H1 (cell line): ENCODE measurements around the gene AMT. TPM values are rescaled to one million over a fixed set of nuclear protein-coding genes. Genes with fewer than 3 reads are reported as not detected.

Source experiments
- CTCF ChIA-PET: fragments of 300-600 bp; sonication (Branson Sonifier 250); formaldehyde crosslinking; loops from one replicate; lab custom pipeline; 2021; ENCODE audit not compliant: partially characterized antibody; lab: Charles Lee
- POLR2A ChIA-PET: fragments of 300-600 bp; sonication (Branson Sonifier 250); formaldehyde crosslinking; loops from one replicate; lab custom pipeline; 2021; ENCODE audit warnings: inconsistent platforms; ENCODE audit not compliant: partially characterized antibody; lab: Charles Lee
- DNase-seq, 2 experiments: peaks; one replicate each; pipeline versions ENCODE4 v3.0.0 to v3.0.0-alpha.2; 2010 to 2022; ENCODE audit warnings: low spot score in 2 of 2, low read depth in 1 of 2, mixed read lengths in 1 of 2
- FAIRE-seq: peaks from 2 replicates; lab custom pipeline; 2011; peaks lifted over from hg19 to GRCh38; lab: Jason Lieb, UNC
- H2AFZ ChIP-seq: 2 replicates; pipeline ENCODE4 v1.8.1; 2012; ENCODE audit warnings: low read length, inconsistent platforms
- H2AK5ac ChIP-seq: 2 replicates; pipeline ENCODE4 v1.6.1; 2013; ENCODE audit warnings: low read depth, low read length
- H2BK120ac ChIP-seq: replicated peaks from 2 replicates; pipeline ENCODE3; 2013; ENCODE audit warnings: low read depth, low read length, inconsistent platforms
- H2BK12ac ChIP-seq: 2 replicates; pipeline ENCODE4 v1.6.1; 2013; ENCODE audit warnings: low read depth, low read length
- H2BK15ac ChIP-seq: 2 replicates; pipeline ENCODE4 v1.6.1; 2013; ENCODE audit warnings: low read length
- H2BK20ac ChIP-seq: 2 replicates; pipeline ENCODE4 v1.6.1; 2013; ENCODE audit warnings: low read length
- H2BK5ac ChIP-seq: 2 replicates; pipeline ENCODE4 v1.6.1; 2013; ENCODE audit warnings: low read depth, low read length
- H3K14ac ChIP-seq: 2 replicates; pipeline ENCODE4 v1.6.1; 2013; ENCODE audit warnings: inconsistent platforms; ENCODE audit not compliant: insufficient read length
- H3K18ac ChIP-seq: 2 replicates; pipeline ENCODE4 v1.6.1; 2013; ENCODE audit warnings: low read length; ENCODE audit errors: extremely low read depth
- H3K23ac ChIP-seq: 2 replicates; pipeline ENCODE4 v1.6.1; 2013; ENCODE audit warnings: inconsistent platforms; ENCODE audit not compliant: insufficient read length
- H3K23me2 ChIP-seq: 2 replicates; pipeline ENCODE4 v1.6.1; 2013; ENCODE audit warnings: low read depth, low read length
- H3K27ac ChIP-seq: 2 replicates; pipeline ENCODE4 v1.6.1; 2011; ENCODE audit warnings: low read depth, low read length, inconsistent platforms
- H3K27me3 ChIP-seq, 4 experiments: replicated peaks in 1 of 4; 1 replicate in 1 of 4; 2 replicates in 3 of 4; pipeline versions ENCODE4 v1.6.1 to v1.8.1; 2011 to 2013; ENCODE audit warnings: low read length in 3 of 4, mild to moderate bottlenecking in 3 of 4, inconsistent platforms in 2 of 4, mixed read lengths in 2 of 4, moderate library complexity in 1 of 4; ENCODE audit not compliant: control insufficient read depth in 3 of 4, insufficient read depth in 3 of 4; ENCODE audit errors: extremely low read depth in 1 of 4
- H3K36me3 ChIP-seq, 4 experiments: 2 replicates each; pipeline versions ENCODE4 v1.6.1 to v1.8.1; 2011 to 2013; ENCODE audit warnings: mild to moderate bottlenecking in 4 of 4, low read length in 3 of 4, moderate library complexity in 2 of 4, control low read depth in 1 of 4, inconsistent platforms in 1 of 4; ENCODE audit not compliant: insufficient read depth in 4 of 4, control insufficient read depth in 2 of 4
- H3K4ac ChIP-seq: replicated peaks from 2 replicates; pipeline ENCODE3; 2013; ENCODE audit warnings: low read length, low read depth, mixed read lengths, inconsistent platforms; ENCODE audit not compliant: insufficient read length
- H3K4me1 ChIP-seq, 4 experiments: replicated peaks in 1 of 4; 1 replicate in 1 of 4; 2 replicates in 3 of 4; pipeline versions ENCODE4 v1.6.1 to v1.8.1; 2011 to 2013; ENCODE audit warnings: low read length in 3 of 4, inconsistent platforms in 2 of 4, mixed read lengths in 1 of 4; ENCODE audit not compliant: insufficient read depth in 4 of 4, control insufficient read depth in 3 of 4
- H3K4me2 ChIP-seq, 2 experiments: 2 replicates each; pipeline versions ENCODE4 v1.6.1 to v1.8.1; 2011 to 2013; ENCODE audit warnings: low read depth in 2 of 2, low read length in 2 of 2, control low read depth in 1 of 2, inconsistent platforms in 1 of 2, mild to moderate bottlenecking in 1 of 2; ENCODE audit not compliant: insufficient read depth in 1 of 2
- H3K4me3 ChIP-seq, 4 experiments: fragments of 200-600, 300-600 bp in 1 of 4; sonication (generic), shearing (Covaris generic), sonication (Bioruptor Twin) in 1 of 4; 2 replicates each; pipeline versions ENCODE4 v1.5.1 to v1.8.1; 2011 to 2016; ENCODE audit warnings: low read length in 4 of 4, low read depth in 3 of 4, control low read depth in 2 of 4, inconsistent platforms in 2 of 4, mild to moderate bottlenecking in 2 of 4, mixed read lengths in 1 of 4, moderate library complexity in 1 of 4; ENCODE audit not compliant: insufficient read depth in 2 of 4; ENCODE audit errors: extremely low read depth in 1 of 4
- H3K56ac ChIP-seq: replicated peaks from 2 replicates; pipeline ENCODE3; 2013; ENCODE audit warnings: low read depth, mild to moderate bottlenecking, mixed read lengths, low read length, inconsistent platforms; ENCODE audit not compliant: insufficient read length
- H3K79me1 ChIP-seq: 2 replicates; pipeline ENCODE4 v1.6.1; 2013; ENCODE audit warnings: low read depth, low read length, control low read depth
- H3K79me2 ChIP-seq, 2 experiments: 2 replicates each; pipeline versions ENCODE4 v1.6.1 to v1.8.1; 2012 to 2013; ENCODE audit warnings: low read length in 2 of 2, mild to moderate bottlenecking in 2 of 2, inconsistent platforms in 1 of 2; ENCODE audit not compliant: insufficient read depth in 2 of 2, control insufficient read depth in 1 of 2
- H3K9ac ChIP-seq, 4 experiments: replicated peaks in 1 of 4; 1 replicate in 1 of 4; 2 replicates in 3 of 4; pipeline versions ENCODE4 v1.6.1 to v1.8.1; 2011 to 2013; ENCODE audit warnings: low read depth in 3 of 4, low read length in 3 of 4, control low read depth in 2 of 4, mild to moderate bottlenecking in 2 of 4, moderate library complexity in 2 of 4, inconsistent platforms in 1 of 4; ENCODE audit errors: extremely low read depth in 1 of 4
- H3K9me3 ChIP-seq, 2 experiments: 2 replicates each; pipeline versions ENCODE4 v1.6.1 to v1.8.1; 2012 to 2013; ENCODE audit warnings: mild to moderate bottlenecking in 2 of 2, moderate library complexity in 2 of 2, control low read depth in 1 of 2, inconsistent platforms in 1 of 2, low read depth in 1 of 2, low read length in 1 of 2, mixed read lengths in 1 of 2; ENCODE audit not compliant: insufficient read depth in 2 of 2
- H4K20me1 ChIP-seq, 2 experiments: replicated peaks in 1 of 2; 2 replicates each; pipeline versions ENCODE3 to v1.8.1; 2011 to 2013; ENCODE audit warnings: inconsistent platforms in 2 of 2, low read length in 2 of 2, mild to moderate bottlenecking in 1 of 2; ENCODE audit not compliant: insufficient read depth in 2 of 2, control insufficient read depth in 1 of 2
- H4K5ac ChIP-seq: 2 replicates; pipeline ENCODE4 v1.6.1; 2013; ENCODE audit warnings: low read length, low read depth, mixed read lengths, inconsistent platforms; ENCODE audit not compliant: insufficient read length
- H4K8ac ChIP-seq: 2 replicates; pipeline ENCODE4 v1.8.0; 2013; ENCODE audit warnings: mild to moderate bottlenecking, moderate library complexity, low read length, inconsistent platforms; ENCODE audit not compliant: insufficient read depth; ENCODE audit errors: extremely low read depth
- H4K91ac ChIP-seq: replicated peaks from 2 replicates; pipeline ENCODE3; 2013; ENCODE audit warnings: low read length, mixed read lengths, inconsistent platforms; ENCODE audit not compliant: insufficient read length
- SRF ChIP-seq: IDR thresholded peaks from 2 replicates; pipeline ENCODE4 v1.6.1; 2011; ENCODE audit warnings: mild to moderate bottlenecking, low read depth, low read length, moderate library complexity
- WGBS, 2 experiments: shearing (Covaris generic) in 1 of 2; methylation state at CpG; one replicate each; pipeline versions ENCODE4 v1.1.6 to v1.1.7; 2013 to 2015; ENCODE audit warnings: low lambda C conversion rate in 2 of 2, mixed read lengths in 2 of 2, inconsistent platforms in 1 of 2, low coverage in 1 of 2, missing lambda C conversion rate in 1 of 2; ENCODE audit not compliant: insufficient replicate concordance in 2 of 2, insufficient coverage in 1 of 2, insufficient read length in 1 of 2; ENCODE audit errors: extremely low coverage in 1 of 2, missing lambda C conversion rate in 1 of 2; 5-methylcytosine and 5-hydroxymethylcytosine counted together
- polyA plus RNA-seq, 7 experiments: library from polyadenylated mRNA; depleted of rRNA in 3 of 7; stranded (reverse) in 5 of 7; unstranded in 2 of 7; fragments of >200 nt in 5 of 7; fragments of 200-250 nt in 2 of 7; gene quantifications; 1 replicate in 5 of 7; 2 replicates in 1 of 7; 4 replicates in 1 of 7; pipeline versions ENCODE4 v1.2.1 to v1.2.3, GENCODE V29; 2011 to 2013; ENCODE audit warnings: missing spikeins in 2 of 7, mixed read lengths in 2 of 7
- total RNA-seq: library from RNA; stranded (reverse); fragmentation: NEBNext Ultra II Directional; extraction: Animal tissue kit (Norgen Biotek cat#: 25700); gene quantifications from 2 replicates; pipeline ENCODE4 v1.2.1, GENCODE V29; 2021
- TF ChIP-seq, protein P1 (sequence below): IDR thresholded peaks from 2 replicates; pipeline ENCODE4 v1.6.1; 2012; ENCODE audit warnings: inconsistent platforms

The AMT gene
- total and polyA plus RNA-seq, 2 of the 8 experiments (the other 6 are each of a cell fraction or from before 2014, with no cell fraction given), result 46.5 to 92.4 TPM

DNA sequence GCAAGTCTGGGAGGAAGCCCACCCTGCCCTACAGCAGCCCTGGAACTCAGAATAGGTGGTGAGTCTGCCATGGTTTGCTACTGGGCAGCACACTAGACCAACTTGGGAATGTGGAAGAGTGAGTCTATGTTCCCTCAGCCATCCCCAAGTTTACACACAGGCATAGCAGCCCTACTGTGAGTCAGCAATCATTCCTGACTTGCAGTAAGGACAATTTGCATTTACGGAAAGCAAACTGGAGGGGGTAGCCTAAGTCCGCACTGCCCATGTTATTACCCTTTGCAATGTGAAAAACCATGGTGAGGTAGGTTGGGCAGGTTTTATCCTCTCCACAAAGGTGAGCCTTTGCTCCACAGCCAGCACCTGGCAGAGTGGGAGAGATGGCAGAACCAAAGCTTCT lies 5.4 kb downstream of the AMT start:
- no peak overlapping the region for H4K5ac ChIP-seq
- H3K36me3 ChIP-seq, result peaks cover 0 to 8% (median 4%) of the 10 kb centered on the region in 4 experiments; a peak in 2 of 8 replicates
- H2BK120ac ChIP-seq, result no peak overlapping the region
- H3K79me1 ChIP-seq, result peaks cover 10% of the 10 kb centered on the region
- H2BK12ac ChIP-seq, result no peak overlapping the region
- no peak overlapping the region for H4K91ac ChIP-seq
- H3K14ac ChIP-seq, result no peak overlapping the region
- TF ChIP-seq, protein P1, sequence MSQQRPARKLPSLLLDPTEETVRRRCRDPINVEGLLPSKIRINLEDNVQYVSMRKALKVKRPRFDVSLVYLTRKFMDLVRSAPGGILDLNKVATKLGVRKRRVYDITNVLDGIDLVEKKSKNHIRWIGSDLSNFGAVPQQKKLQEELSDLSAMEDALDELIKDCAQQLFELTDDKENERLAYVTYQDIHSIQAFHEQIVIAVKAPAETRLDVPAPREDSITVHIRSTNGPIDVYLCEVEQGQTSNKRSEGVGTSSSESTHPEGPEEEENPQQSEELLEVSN, result no peak
- no peak for TF ChIP-seq SRF
- no peak overlapping the region for H3K18ac ChIP-seq
- no peak overlapping the region for H2BK15ac ChIP-seq
- H4K20me1 ChIP-seq, result peaks cover 0 to 2% of the 10 kb centered on the region in 2 experiments
- H3K79me2 ChIP-seq, result peaks cover 0 to 6% of the 10 kb centered on the region in 2 experiments; a peak in 1 of 4 replicates
- POLR2A ChIA-PET, result interaction anchor here (0.6 to 3.8 kb wide), 9 partner anchors 11 to 73 kb away, joined by 3 to 26 read pairs (median 5); partner anchors contain the start of genes DAG1 and NICN1
- CTCF ChIA-PET, result interaction anchor here (0.7 to 3.9 kb wide), 15 partner anchors 9 to 260 kb away, joined by 3 to 20 read pairs (median 10); partner anchors contain the start of genes NICN1 and USP4
- H3K9me3 ChIP-seq, result no peaks in the 10 kb centered on the region
- no peak overlapping the region for H2AFZ ChIP-seq
- H2AK5ac ChIP-seq, result no peak overlapping the region
- no peak overlapping the region for H3K4me3 ChIP-seq
- 0 out of 4 replicates have a peak overlapping the region, but pooled peaks of 1 of the 2 experiments have one; percentile 9 for H3K4me2 ChIP-seq
- peaks cover 16% of the 10 kb centered on the region for H3K23me2 ChIP-seq
- no peak overlapping the region for H2BK20ac ChIP-seq
- no peak overlapping the region for H4K8ac ChIP-seq
- H3K9ac ChIP-seq, result no peak overlapping the region; a peak in 1 of 7 replicates
- H3K56ac ChIP-seq, result no peak overlapping the region
- H3K4ac ChIP-seq, result no peak overlapping the region
- 0 out of 2 replicates have a peak overlapping the region, but pooled peaks have one; percentile 5 for H3K27ac ChIP-seq
- no peak for FAIRE-seq
- no peak overlapping the region for H3K23ac ChIP-seq
- H2BK5ac ChIP-seq, result 0 out of 2 replicates have a peak overlapping the region, but pooled peaks have one; percentile 81
- H3K27me3 ChIP-seq, result 0 out of 7 replicates have a peak, but pooled peaks cover 0 to 1% (median 0%) of the 10 kb centered on the region in 4 experiments
- no peak for DNase-seq
- 88% methylated on average over 2 of the region's 2 CpGs; no CpG with 5 or more reads in 1 of the 2 experiments for WGBS, 2 experiments
- peaks cover 3 to 11% (median 8%) of the 10 kb centered on the region in 4 experiments for H3K4me1 ChIP-seq
